AG04450 (cell line): ENCODE measurements around the gene HOXA4. TPM values are rescaled to one million over a fixed set of nuclear protein-coding genes. Genes with fewer than 3 reads are reported as not detected.

Experiments
- CTCF ChIA-PET: fragments of 300-600, 350-600 bp; formaldehyde crosslinking; extraction: SDS; loops from one replicate; lab custom pipeline; 2022; ENCODE audit warnings: antibody characterized with exemption, inconsistent platforms; lab: Charles Lee
- POLR2A ChIA-PET: fragments of 350-600 bp; formaldehyde crosslinking; extraction: SDS; loops from one replicate; lab custom pipeline; 2021; ENCODE audit warnings: antibody characterized with exemption, inconsistent platforms; lab: Yijun Ruan, JAX
- DNase-seq: peaks from one replicate; pipeline ENCODE4 v3.0.0-alpha.2; 2011; ENCODE audit warnings: low read depth, low spot score
- H3K27ac ChIP-seq: one replicate; pipeline ENCODE4 v1.5.1; 2012; ENCODE audit warnings: low read depth, low read length, control low read depth
- H3K27me3 ChIP-seq: one replicate; pipeline ENCODE4 v1.6.0; 2012; ENCODE audit warnings: low read length; ENCODE audit not compliant: control insufficient read depth, insufficient read depth
- H3K4me3 ChIP-seq: 2 replicates; pipeline ENCODE4 v1.5.1; 2011; ENCODE audit warnings: mild to moderate bottlenecking, low read depth, low read length, control low read depth
- H3K9me3 ChIP-seq: 2 replicates; pipeline ENCODE4 v1.5.1; 2012; ENCODE audit warnings: low read length; ENCODE audit not compliant: control insufficient read depth, insufficient read depth
- polyA plus RNA-seq: library from polyadenylated mRNA; depleted of rRNA; stranded (reverse); fragments of >200 nt; gene quantifications from 2 replicates; pipeline ENCODE4 v1.2.3, GENCODE V29; 2011
- TF ChIP-seq, protein P1 (sequence below): IDR thresholded peaks from 2 replicates; pipeline ENCODE4 v1.5.1; 2011; ENCODE audit warnings: low read depth, low read length, control low read depth, inconsistent platforms

HOXA4 gene
- polyA plus RNA-seq, 1 experiment: 5.8 TPM

DNA sequence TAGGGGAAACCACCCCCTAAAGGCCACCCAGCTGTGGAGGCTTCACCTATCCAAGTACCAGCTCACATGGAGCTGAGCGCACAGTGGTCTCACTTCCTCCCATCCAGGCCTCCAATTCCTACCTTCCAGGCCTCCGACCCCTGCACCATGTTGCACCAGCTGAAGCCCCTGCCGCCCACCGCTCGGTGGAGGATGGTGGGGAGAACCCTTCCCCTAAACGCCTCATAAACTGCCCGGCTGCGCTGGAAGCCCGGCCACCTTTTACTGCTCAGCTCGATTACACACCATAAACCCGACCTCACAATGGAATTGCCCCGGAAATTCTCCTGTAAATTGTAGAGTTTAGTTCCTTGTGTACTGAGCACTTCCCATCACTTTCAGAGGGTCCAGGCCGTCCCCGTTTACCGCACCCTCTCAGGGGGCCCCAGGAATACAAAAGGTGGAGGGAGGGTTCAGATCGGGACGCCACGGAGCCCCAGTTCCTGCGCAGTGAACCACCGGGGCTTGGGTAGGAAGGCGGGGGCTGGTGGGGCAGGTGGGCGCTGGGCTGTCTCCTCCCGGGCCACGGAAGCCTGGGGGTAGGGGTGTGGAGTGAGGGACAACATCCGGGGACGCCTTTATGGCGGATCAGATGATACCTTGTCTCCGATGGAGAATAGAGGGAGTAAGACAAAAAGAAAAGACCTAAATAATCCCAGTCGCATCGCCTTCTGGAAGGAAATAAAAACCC lies 27.3 kb upstream of the HOXA4 start:
- Histone ChIP-seq H3K27me3 (peaks cover 10% of the 10 kb centered on the region), H3K4me3 (no peak overlapping the region), H3K27ac (no peak overlapping the region), H3K9me3 (peaks cover 14% of the 10 kb centered on the region; the same call in 1 of the 2 replicates)
- no peak for DNase-seq
- TF ChIP-seq, protein P1, sequence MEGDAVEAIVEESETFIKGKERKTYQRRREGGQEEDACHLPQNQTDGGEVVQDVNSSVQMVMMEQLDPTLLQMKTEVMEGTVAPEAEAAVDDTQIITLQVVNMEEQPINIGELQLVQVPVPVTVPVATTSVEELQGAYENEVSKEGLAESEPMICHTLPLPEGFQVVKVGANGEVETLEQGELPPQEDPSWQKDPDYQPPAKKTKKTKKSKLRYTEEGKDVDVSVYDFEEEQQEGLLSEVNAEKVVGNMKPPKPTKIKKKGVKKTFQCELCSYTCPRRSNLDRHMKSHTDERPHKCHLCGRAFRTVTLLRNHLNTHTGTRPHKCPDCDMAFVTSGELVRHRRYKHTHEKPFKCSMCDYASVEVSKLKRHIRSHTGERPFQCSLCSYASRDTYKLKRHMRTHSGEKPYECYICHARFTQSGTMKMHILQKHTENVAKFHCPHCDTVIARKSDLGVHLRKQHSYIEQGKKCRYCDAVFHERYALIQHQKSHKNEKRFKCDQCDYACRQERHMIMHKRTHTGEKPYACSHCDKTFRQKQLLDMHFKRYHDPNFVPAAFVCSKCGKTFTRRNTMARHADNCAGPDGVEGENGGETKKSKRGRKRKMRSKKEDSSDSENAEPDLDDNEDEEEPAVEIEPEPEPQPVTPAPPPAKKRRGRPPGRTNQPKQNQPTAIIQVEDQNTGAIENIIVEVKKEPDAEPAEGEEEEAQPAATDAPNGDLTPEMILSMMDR: no peak
- ChIA-PET CTCF (interaction anchor here (0.6 to 1.9 kb wide), 9 partner anchors 14 to 1265 kb away, joined by 3 to 13 read pairs (median 5); partner anchors contain the start of gene HOXA5), POLR2A (no interaction called here)

DNA sequence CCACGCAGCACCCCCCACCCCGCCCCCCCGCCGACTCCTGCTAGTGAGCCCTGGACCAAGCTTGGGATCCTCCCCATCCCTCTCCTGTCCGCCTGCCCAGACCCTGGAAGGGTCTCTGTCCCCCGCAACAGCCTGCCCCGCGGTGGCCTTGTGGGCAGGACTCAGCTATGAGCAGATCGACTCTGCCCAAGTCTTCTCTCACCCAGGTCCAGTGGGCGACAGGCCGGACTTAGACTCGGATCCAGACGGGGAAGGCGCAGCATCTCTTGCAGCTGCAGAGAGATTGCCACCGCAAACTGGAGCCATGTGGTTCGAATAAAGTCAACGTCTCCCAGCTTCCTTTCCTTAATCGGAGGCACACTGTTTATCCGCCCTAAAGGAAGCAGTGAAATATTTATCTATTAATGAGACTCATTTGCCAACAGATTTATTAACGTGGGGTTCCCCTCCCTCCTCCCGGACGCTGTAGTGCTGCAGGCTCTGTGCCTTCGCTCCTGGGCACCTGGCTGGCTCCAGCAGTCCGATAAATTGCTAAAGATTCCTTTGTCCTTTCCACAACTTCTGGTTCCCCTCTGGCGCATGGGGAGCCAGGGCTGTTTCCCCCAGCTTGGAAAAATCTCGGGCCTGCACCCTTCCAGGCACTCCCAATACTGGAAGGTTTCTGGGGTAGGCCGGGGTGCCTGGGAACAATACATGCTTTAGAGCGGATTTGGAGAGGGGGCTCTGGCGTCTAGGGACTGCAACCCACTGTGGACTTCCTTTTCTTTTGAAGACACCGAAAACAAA lies 26.6 kb upstream of the HOXA4 start:
- DNase-seq: no peak
- H3K27me3 ChIP-seq: peaks cover 10% of the 10 kb centered on the region
- ChIA-PET CTCF (interaction anchor here (0.6 to 1.9 kb wide), 12 partner anchors 9 to 1303 kb away, joined by 3 to 13 read pairs (median 5); partner anchors contain the start of gene HOXA5), POLR2A (interaction anchor here (1.0 kb wide), 1 partner anchor 11 kb away, joined by 3 read pairs; no protein-coding TSS in a partner anchor)
- TF ChIP-seq, protein P1: no peak
- H3K27ac ChIP-seq: no peak overlapping the region
- H3K9me3 ChIP-seq: peaks cover 16% of the 10 kb centered on the region; the same call in 1 of the 2 replicates
- peak overlapping the region; percentile 68; the same call in 1 of the 2 replicates for H3K4me3 ChIP-seq

DNA sequence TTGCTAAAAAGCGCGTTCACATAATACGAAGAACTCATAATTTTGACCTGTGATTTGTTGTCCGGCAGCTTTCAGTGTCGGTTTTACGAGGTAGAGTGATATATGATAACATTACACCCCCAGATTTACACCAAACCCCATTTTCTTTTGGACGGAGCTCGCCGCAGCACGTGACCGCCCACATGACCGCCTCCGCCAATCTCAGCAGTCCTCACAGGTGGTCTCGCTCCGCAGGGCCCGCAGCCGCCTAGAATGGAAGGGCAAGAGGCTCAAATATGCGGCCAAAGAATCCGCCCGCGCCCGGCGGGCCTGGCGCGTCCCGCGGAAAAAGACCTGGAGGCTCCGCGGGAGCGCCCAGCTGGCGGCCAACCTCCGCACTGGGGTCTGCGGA lies 25.9 kb upstream of the HOXA4 start, which contains the start of gene HOXA7:
TSS of gene HOXA7 (minus strand) at position 168 of the 391 bp plus-strand sequence. CDS start at position 38, 130 bp downstream.
- H3K27ac ChIP-seq: peak within 1 kb of the TSS; percentile 21
- POLR2A ChIA-PET: interaction anchor here (0.6 to 1.0 kb wide), 2 partner anchors 11 to 956 kb away, joined by 3 read pairs; no protein-coding TSS in a partner anchor
- peaks cover 16% of the 10 kb centered on the region; the same call in 1 of the 2 replicates for H3K9me3 ChIP-seq
- CTCF ChIA-PET: interaction anchor here (0.7 to 1.9 kb wide), 9 partner anchors 8 to 1302 kb away, joined by 3 to 13 read pairs (median 5); partner anchors contain the start of gene HOXA5
- TF ChIP-seq, protein P1: no peak
- H3K4me3 ChIP-seq: peak within 1 kb of the TSS; percentile 68
- H3K27me3 ChIP-seq: peaks cover 10% of the 10 kb centered on the region
- DNase-seq: no peak

DNA sequence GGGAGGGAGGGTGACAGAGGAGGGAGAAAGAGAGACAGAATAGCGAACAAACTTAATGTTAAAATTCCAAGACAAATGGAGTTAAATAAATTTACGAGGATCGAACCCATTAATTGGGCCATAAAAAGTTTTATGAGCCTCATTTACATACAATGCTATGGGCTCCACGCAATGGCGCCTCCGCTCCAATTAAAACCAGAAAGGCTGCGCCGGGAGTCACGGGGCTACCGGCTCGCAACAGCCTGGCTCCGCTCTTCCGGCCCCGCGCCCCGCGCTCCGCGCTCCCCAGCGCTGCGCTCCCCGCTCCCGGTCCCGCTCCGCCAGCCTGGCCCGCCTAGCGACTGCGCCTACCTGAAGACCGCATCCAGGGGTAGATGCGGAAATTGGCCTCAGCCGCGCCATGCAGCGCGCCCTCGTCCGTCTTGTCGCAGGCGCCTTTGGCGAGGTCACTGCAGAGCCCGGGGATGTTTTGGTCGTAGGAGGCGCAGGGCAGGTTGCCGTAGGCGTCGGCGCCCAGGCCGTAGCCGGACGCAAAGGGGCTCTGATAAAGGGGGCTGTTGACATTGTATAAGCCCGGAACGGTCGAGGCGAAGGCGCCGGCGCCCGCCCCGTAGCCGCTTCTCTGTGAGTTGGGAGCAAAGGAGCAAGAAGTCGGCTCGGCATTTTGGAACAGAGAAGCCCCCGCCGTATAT lies 25.4 kb upstream of the HOXA4 start:
- DNase-seq: no peak
- peak overlapping the region; percentile 21 for H3K27ac ChIP-seq
- peaks cover 16% of the 10 kb centered on the region; the same call in 1 of the 2 replicates for H3K9me3 ChIP-seq
- peak overlapping the region; percentile 68 for H3K4me3 ChIP-seq
- TF ChIP-seq, protein P1: no peak
- peaks cover 10% of the 10 kb centered on the region for H3K27me3 ChIP-seq
- ChIA-PET CTCF (interaction anchor here (0.9 to 1.9 kb wide), 7 partner anchors 11 to 786 kb away, joined by 4 to 13 read pairs (median 6); partner anchors contain the start of gene HOXA5), POLR2A (interaction anchor here (0.6 kb wide), 1 partner anchor 956 kb away, joined by 3 read pairs; no protein-coding TSS in a partner anchor)
